SK-N-SH (cell line): ENCODE measurements around the gene MAPKBP1. TPM values are rescaled to one million over a fixed set of nuclear protein-coding genes. Genes with fewer than 3 reads are reported as not detected.
"Not testable (repeated sequence)": the region's sequence is repeated elsewhere in the genome, so short reads cannot be mapped to it uniquely, and the experiment has no call there.

Source experiments
- CTCF ChIA-PET: fragments of 300-600, 350-600 bp; formaldehyde crosslinking; extraction: SDS; loops from one replicate; lab custom pipeline; 2021; lab: Yijun Ruan, JAX
- POLR2A ChIA-PET: fragments of 350-600 bp; sonication (Branson Sonifier 250); formaldehyde crosslinking; extraction: SDS; loops from one replicate; lab custom pipeline; 2020; ENCODE audit warnings: antibody characterized with exemption, inconsistent platforms; lab: Yijun Ruan, JAX
- DNase-seq: peaks from one replicate; pipeline ENCODE4 v3.0.0; 2012
- H2AFZ ChIP-seq: fragments of 200-600 bp; sonication (generic); 2 replicates; pipeline ENCODE4 v1.8.1; 2016; ENCODE audit warnings: antibody characterized with exemption, mild to moderate bottlenecking, low read depth
- H3F3A ChIP-seq: fragments of 200-600 bp; sonication (generic); replicated peaks from 2 replicates; pipeline ENCODE3; 2016; ENCODE audit warnings: antibody characterized with exemption, mild to moderate bottlenecking; ENCODE audit not compliant: insufficient read depth
- H3K27ac ChIP-seq, 2 experiments: fragments of 200-500 bp in 1 of 2; fragments of 200-600 bp in 1 of 2; sonication (Bioruptor generic) in 1 of 2; sonication (generic), shearing (Covaris generic) in 1 of 2; 2 replicates each; pipeline versions ENCODE4 v1.5.1 to v1.6.1; 2014 to 2016; ENCODE audit warnings: low read depth in 2 of 2, inconsistent platforms in 1 of 2, low read length in 1 of 2, mild to moderate bottlenecking in 1 of 2, mixed read lengths in 1 of 2
- H3K27me3 ChIP-seq: fragments of 200-600 bp; sonication (generic), shearing (Covaris generic); 2 replicates; pipeline ENCODE4 v1.6.1; 2016; ENCODE audit warnings: mixed run types; ENCODE audit not compliant: insufficient read depth
- H3K36me3 ChIP-seq, 2 experiments: fragments of 200-500 bp in 1 of 2; fragments of 200-600 bp in 1 of 2; sonication (Bioruptor generic) in 1 of 2; sonication (generic) in 1 of 2; replicated peaks in 1 of 2; 2 replicates each; pipeline versions ENCODE3 to v1.5.1; 2014 to 2016; ENCODE audit warnings: low read length in 1 of 2, mild to moderate bottlenecking in 1 of 2; ENCODE audit not compliant: insufficient read depth in 2 of 2, control insufficient read depth in 1 of 2
- H3K4me1 ChIP-seq, 2 experiments: fragments of 200-500 bp in 1 of 2; fragments of 200-600 bp in 1 of 2; sonication (Bioruptor generic) in 1 of 2; sonication (generic), shearing (Covaris generic) in 1 of 2; 2 replicates each; pipeline versions ENCODE4 v1.5.1 to v1.6.1; 2014 to 2016; ENCODE audit warnings: low read depth in 1 of 2, low read length in 1 of 2, mixed run types in 1 of 2; ENCODE audit not compliant: insufficient read depth in 2 of 2, control insufficient read depth in 1 of 2
- H3K4me2 ChIP-seq: fragments of 200-600 bp; sonication (generic), shearing (Covaris generic); 2 replicates; pipeline ENCODE4 v1.6.1; 2017; ENCODE audit warnings: mixed run types
- H3K4me3 ChIP-seq, 2 experiments: fragments of 200-500 bp in 1 of 2; fragments of 200-600 bp in 1 of 2; sonication (Bioruptor generic) in 1 of 2; sonication (generic), shearing (Covaris generic) in 1 of 2; 2 replicates each; pipeline versions ENCODE4 v1.5.1 to v1.8.1; 2014 to 2016; ENCODE audit warnings: low read depth in 2 of 2, inconsistent platforms in 1 of 2, low read length in 1 of 2, mild to moderate bottlenecking in 1 of 2, mixed read lengths in 1 of 2, moderate library complexity in 1 of 2
- H3K79me2 ChIP-seq: fragments of 200-600 bp; sonication (generic); 2 replicates; pipeline ENCODE4 v1.8.1; 2017; ENCODE audit warnings: mild to moderate bottlenecking; ENCODE audit not compliant: insufficient read depth
- H3K9ac ChIP-seq: fragments of 200-600 bp; sonication (generic); 2 replicates; pipeline ENCODE4 v1.6.1; 2017; ENCODE audit warnings: mixed run types
- H3K9me2 ChIP-seq: fragments of 200-600 bp; sonication (generic); 2 replicates; pipeline ENCODE4 v1.6.1; 2017; ENCODE audit warnings: mixed run types
- H3K9me3 ChIP-seq: fragments of 200-600 bp; sonication (generic); 2 replicates; pipeline ENCODE4 v1.6.1; 2017; ENCODE audit warnings: mixed run types, mild to moderate bottlenecking, moderate library complexity
- H4K20me1 ChIP-seq: fragments of 200-600 bp; sonication (generic); 2 replicates; pipeline ENCODE4 v1.6.1; 2017; ENCODE audit warnings: mild to moderate bottlenecking, mixed run types; ENCODE audit not compliant: insufficient read depth
- ELF1 ChIP-seq: IDR thresholded peaks from 2 replicates; pipeline ENCODE4 v1.4.0; 2012
- FOSL2 ChIP-seq: IDR thresholded peaks from 2 replicates; pipeline ENCODE4 v1.4.0; 2012; ENCODE audit warnings: low read depth, mild to moderate bottlenecking, moderate library complexity, borderline replicate concordance
- FOXJ3 ChIP-seq: sonication (generic); formaldehyde crosslinking; IDR thresholded peaks from 2 replicates; pipeline ENCODE4 v1.5.1; 2020; ENCODE audit warnings: mild to moderate bottlenecking, missing genetic modification reagents
- FOXM1 ChIP-seq: IDR thresholded peaks from 2 replicates; pipeline ENCODE4 v1.4.0; 2012; ENCODE audit warnings: low read depth, mild to moderate bottlenecking
- NFIC ChIP-seq: IDR thresholded peaks from 2 replicates; pipeline ENCODE4 v1.4.0; 2012; ENCODE audit warnings: borderline replicate concordance
- NRF1 ChIP-seq: IDR thresholded peaks from 2 replicates; pipeline ENCODE4 v1.6.1; 2012; ENCODE audit warnings: low read depth, mild to moderate bottlenecking, low read length
- POLR2AphosphoS5 ChIP-seq: IDR thresholded peaks from 2 replicates; pipeline ENCODE4 v1.6.1; 2012; ENCODE audit warnings: low read depth, low read length
- RFX5 ChIP-seq: IDR thresholded peaks from 2 replicates; pipeline ENCODE4 v1.6.1; 2012; ENCODE audit warnings: mild to moderate bottlenecking, improper control_type of control experiment, low read length
- TAF1 ChIP-seq: IDR thresholded peaks from 2 replicates; pipeline ENCODE4 v1.6.1; 2012; ENCODE audit warnings: low read depth, mild to moderate bottlenecking, low read length, moderate library complexity, borderline replicate concordance
- YY1 ChIP-seq: IDR thresholded peaks from 2 replicates; pipeline ENCODE4 v1.4.0; 2012; ENCODE audit warnings: low read depth, mild to moderate bottlenecking
- ZBTB33 ChIP-seq: IDR thresholded peaks from 2 replicates; pipeline ENCODE4 v1.4.0; 2012; ENCODE audit warnings: low read depth, borderline replicate concordance
- WGBS: methylation state at CpG from one replicate; pipeline ENCODE4 v1.1.6; 2017; ENCODE audit warnings: low lambda C conversion rate; 5-methylcytosine and 5-hydroxymethylcytosine counted together
- polyA plus RNA-seq, 3 experiments: library from polyadenylated mRNA; depleted of rRNA; stranded (reverse); fragments of >200 nt; gene quantifications; 2 replicates each; pipeline ENCODE4 v1.2.3, GENCODE V29; 2012
- TF ChIP-seq, protein P1 (sequence below): IDR thresholded peaks from 2 replicates; pipeline ENCODE4 v1.4.0; 2012; ENCODE audit warnings: low read depth
- TF ChIP-seq, protein P2 (sequence below): IDR thresholded peaks from 2 replicates; pipeline ENCODE4 v1.4.0; 2012; ENCODE audit warnings: low read depth, borderline replicate concordance
- TF ChIP-seq, protein P3 (sequence below): fragments of 150-350 bp; IDR thresholded peaks from 2 replicates; pipeline ENCODE4 v1.6.1; 2016; ENCODE audit warnings: mild to moderate bottlenecking, low read depth, low read length

Gene MAPKBP1
- polyA plus RNA-seq, 1 of the 3 experiments (the other 2 are of a cell fraction) = 5.2 TPM

DNA sequence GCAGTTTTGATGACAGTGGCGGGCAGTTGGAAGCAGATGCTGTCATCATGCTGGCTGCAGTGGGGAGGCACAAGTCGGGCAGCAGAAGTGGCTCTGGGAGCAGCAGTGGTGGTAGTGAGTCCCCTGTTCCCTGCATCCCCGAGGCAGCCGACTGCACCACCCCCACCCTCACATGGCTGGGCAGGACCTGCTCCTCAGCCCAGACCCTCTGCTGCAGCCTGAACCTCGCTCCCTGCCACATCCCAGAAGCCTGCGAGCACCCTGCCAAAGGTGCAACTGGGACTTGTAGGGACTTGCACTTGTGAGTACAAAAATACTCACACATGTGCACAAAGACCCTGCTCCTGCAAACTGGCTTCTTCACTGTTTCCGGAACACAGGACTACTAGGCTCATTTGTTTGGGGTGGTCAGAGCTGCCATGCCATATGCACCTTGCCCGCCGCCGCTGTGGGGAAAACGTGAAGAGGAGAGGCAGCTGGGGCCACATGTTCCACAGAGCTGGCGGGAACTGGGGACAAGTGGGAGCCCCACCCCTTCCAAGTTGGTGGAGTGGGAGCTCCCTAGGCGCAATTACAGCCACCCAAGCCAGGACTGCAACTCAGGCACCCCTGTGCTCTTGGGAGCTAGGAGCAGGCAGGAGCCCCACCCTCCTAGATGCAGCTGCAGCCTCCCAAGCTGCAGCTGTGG is 55.8 kb downstream of the MAPKBP1 start:
- WGBS = 93% methylated on average over 7 of the region's 13 CpGs
- CTCF ChIA-PET = interaction anchor here (3.1 kb wide), 1 partner anchor 75 kb away, joined by 16 read pairs; no protein-coding TSS in a partner anchor
- H4K20me1 ChIP-seq = no peaks in the 10 kb centered on the region

DNA sequence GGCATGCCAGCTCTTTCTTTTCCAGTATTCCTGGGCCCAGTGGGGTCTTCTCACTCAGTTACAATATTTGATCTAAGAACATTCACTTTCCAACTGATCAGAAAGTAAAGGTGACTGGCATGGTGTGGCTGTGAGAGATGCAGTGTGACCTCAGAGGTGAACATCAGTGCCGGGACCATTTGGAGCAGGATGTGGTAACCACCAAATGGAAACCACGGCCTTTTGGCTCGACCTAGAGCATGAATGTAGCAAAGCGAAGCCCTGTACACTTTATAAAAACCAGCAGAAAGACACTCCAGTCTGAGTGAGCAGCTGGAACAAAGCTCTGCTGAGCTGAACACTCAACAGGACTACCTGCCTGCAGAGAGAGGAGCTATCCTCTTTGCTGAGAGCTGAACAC is 57.0 kb downstream of the MAPKBP1 start:
- H3K4me3 ChIP-seq, H3K27me3 ChIP-seq, H4K20me1 ChIP-seq, DNase-seq, H3K27ac ChIP-seq, H3K4me2 ChIP-seq, H3K9me2 ChIP-seq, H3F3A ChIP-seq, H3K4me1 ChIP-seq, H2AFZ ChIP-seq, H3K9ac ChIP-seq, H3K79me2 ChIP-seq, H3K36me3 ChIP-seq, H3K9me3 ChIP-seq: not testable (repeated sequence)
- WGBS = 96% methylated on average over 4 of the region's 4 CpGs
- ChIA-PET POLR2A (interaction anchor here (1.0 kb wide), 1 partner anchor 13 kb away, joined by 3 read pairs; no protein-coding TSS in a partner anchor), CTCF (interaction anchor here (1.1 to 3.1 kb wide), 3 partner anchors 20 to 273 kb away, joined by 3 to 16 read pairs (median 4); no protein-coding TSS in a partner anchor)

More for the DNA sequence above, 55.8 kb downstream of the MAPKBP1 start:
- Histone ChIP-seq H3K9me2 (no peaks in the 10 kb centered on the region), H3F3A (no peaks in the 10 kb centered on the region), H3K4me1 (peaks cover 3 to 4% of the 10 kb centered on the region in 2 experiments; a peak in 3 of 4 replicates), H3K9ac (no peak overlapping the region), H2AFZ (no peak overlapping the region), H3K27ac (no peak overlapping the region), H3K4me2 (no peak overlapping the region), H3K9me3 (no peaks in the 10 kb centered on the region), H3K4me3 (no peak overlapping the region), H3K27me3 (no peaks in the 10 kb centered on the region), H3K36me3 (peaks cover 0 to 10% of the 10 kb centered on the region in 2 experiments), H3K79me2 (no peaks in the 10 kb centered on the region)
- DNase-seq = no peak
- POLR2A ChIA-PET = no interaction called here
- no peak for TF ChIP-seq RFX5
- no peak for TF ChIP-seq POLR2AphosphoS5
- TF ChIP-seq, protein P1, sequence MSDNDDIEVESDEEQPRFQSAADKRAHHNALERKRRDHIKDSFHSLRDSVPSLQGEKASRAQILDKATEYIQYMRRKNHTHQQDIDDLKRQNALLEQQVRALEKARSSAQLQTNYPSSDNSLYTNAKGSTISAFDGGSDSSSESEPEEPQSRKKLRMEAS = no peak
- TF ChIP-seq TAF1 = no peak
- TF ChIP-seq FOSL2 = no peak
- no peak for TF ChIP-seq ELF1
- TF ChIP-seq, protein P2, sequence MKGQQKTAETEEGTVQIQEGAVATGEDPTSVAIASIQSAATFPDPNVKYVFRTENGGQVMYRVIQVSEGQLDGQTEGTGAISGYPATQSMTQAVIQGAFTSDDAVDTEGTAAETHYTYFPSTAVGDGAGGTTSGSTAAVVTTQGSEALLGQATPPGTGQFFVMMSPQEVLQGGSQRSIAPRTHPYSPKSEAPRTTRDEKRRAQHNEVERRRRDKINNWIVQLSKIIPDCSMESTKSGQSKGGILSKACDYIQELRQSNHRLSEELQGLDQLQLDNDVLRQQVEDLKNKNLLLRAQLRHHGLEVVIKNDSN = no peak
- TF ChIP-seq NFIC = no peak
- no peak for TF ChIP-seq YY1
- TF ChIP-seq, protein P3, sequence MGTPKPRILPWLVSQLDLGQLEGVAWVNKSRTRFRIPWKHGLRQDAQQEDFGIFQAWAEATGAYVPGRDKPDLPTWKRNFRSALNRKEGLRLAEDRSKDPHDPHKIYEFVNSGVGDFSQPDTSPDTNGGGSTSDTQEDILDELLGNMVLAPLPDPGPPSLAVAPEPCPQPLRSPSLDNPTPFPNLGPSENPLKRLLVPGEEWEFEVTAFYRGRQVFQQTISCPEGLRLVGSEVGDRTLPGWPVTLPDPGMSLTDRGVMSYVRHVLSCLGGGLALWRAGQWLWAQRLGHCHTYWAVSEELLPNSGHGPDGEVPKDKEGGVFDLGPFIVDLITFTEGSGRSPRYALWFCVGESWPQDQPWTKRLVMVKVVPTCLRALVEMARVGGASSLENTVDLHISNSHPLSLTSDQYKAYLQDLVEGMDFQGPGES = no peak
- no peak for TF ChIP-seq FOXJ3 (CRISPR knock-in tag)
- TF ChIP-seq ZBTB33 = no peak
- TF ChIP-seq NRF1 = no peak
- no peak for TF ChIP-seq FOXM1
